GM18498 (cell line): Measurements from ENCODE around the gene PRLR.

ENCODE experiments used
- ATAC-seq: cut with Tn5 transposase; IDR thresholded peaks from one replicate; pipeline ENCODE4 v1.9.1; 2021; ENCODE audit warnings: mild to moderate bottlenecking, moderate library complexity; ENCODE audit not compliant: unreplicated experiment

The PRLR gene

GRCh38 chr5:35009657-35010056, 220.6 kb downstream of the PRLR start:
- no peak for ATAC-seq

GRCh38 chr5:35009019-35009418, 221.3 kb downstream of the PRLR start:
- ATAC-seq: no peak

GRCh38 chr5:35004771-35005170, 225.5 kb downstream of the PRLR start:
- no peak for ATAC-seq

- ATAC-seq: no peak
Measured at GRCh38 chr5:35004200-35004599, 226.1 kb downstream of the PRLR start.

- peak; percentile 80 for ATAC-seq
Measured at GRCh38 chr5:35003018-35003957, 227.0 kb downstream of the PRLR start.

GRCh38 chr5:35002459-35002858, 227.8 kb downstream of the PRLR start:
- ATAC-seq: no peak

GRCh38 chr5:35001842-35002241, 228.4 kb downstream of the PRLR start:
- no peak for ATAC-seq
